Activated T-cell treated with anti-CD3 and anti-CD28 coated beads, Interleukin-2, amount 50 U/mL, for 1 hour (primary cell): ENCODE data around the gene SQOR.

ENCODE experiments used
- DNase-seq: peaks from one replicate; pipeline ENCODE4 v3.0.0-alpha.2; 2020

The SQOR gene

DNA sequence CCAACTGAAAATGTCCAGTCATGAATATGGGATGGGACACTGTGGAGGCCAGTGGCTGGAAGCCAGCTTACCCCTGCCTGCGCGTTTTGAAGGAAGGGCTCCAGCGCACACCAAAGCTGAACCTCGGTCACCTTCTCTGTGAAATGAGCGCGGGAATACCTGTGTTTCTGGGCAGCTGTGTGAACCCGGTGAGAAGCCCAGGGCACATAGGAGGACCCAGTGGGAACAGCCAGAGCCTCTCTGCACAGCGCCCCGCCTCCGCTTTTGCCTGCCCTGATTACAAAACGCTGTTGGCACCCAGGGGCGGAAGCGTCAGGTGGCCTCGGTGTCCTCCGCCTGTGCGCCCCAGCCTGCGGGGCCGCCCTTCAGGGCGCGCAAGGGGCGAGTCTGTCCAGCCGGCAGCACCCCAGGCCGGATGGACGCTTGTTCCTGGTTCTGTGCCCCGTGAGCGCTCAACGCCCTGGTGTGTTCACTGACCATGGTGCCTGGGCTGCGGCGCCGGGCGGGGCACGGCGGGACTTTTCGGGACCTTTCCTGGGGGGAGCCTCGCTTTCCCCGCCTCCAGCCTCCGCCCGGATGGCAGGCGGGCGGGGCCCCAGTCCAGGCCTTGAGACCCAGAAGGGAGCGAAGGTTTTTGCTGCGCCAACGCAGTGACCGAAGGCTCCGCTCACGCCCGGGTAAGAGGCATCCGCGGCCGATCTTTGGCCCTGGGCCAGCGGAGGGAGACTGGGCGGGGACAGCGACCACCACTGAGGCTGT lies at the start of gene SQOR:
Gene SQOR (plus strand): TSS at position 598 of the 759 bp plus-strand sequence. CDS start 23,895 bp downstream, outside the sequence.
- DNase-seq = peak; percentile 69

DNA sequence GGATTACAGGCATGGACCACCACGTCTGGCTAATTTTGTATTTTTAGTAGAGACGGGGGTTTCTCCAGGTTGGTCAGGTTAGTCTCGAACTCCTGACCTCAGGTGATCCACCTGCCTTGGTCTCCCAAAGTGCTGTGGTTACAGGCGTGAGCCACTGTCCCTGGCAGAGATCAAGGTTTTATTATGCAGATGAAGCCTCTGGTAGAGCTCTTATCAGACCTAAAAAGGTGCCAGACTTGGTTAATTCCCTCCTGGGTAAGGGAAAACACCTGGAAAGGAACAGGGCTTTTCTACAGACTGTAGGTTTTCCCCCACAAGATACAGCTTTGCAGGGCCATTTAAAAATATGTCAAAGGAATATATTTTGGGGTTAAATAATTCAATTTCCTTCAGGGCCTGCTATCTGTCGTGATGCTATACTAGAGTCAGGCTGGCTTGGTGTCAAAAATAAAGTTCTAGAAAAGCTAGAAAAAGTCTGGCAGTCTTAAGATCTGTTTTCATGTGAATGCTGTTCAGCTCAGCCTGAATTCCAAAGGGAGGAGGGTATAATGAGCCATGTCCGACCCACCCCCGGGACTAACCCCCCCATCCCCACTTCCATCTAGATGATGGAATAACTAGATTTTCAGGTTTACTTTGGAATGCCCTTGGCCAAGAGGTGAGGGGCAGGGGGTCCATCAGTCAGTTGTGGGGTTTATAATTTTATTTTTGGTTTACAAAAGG lies 49.6 kb upstream of the SQOR start:
- DNase-seq = no peak

DNA sequence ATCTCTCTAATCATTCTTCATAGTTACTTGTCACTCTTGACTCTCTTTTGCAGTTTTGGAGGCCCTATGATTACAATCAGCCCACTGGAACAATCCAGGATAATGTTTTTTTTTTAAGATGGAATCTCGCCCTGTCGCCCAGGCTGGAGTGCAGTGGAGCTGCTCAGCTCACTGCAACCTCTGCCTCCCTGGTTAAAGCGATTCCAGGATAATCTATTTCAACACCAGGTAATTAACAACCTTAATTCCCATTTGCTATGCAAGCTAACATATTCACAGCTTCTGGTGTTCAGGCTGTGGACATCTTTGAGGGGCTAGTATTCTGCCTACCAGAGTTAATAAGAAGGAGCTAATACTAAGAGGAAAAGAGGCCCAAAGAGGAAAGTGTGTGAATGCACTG lies 48.7 kb upstream of the SQOR start:
- no peak for DNase-seq

DNA sequence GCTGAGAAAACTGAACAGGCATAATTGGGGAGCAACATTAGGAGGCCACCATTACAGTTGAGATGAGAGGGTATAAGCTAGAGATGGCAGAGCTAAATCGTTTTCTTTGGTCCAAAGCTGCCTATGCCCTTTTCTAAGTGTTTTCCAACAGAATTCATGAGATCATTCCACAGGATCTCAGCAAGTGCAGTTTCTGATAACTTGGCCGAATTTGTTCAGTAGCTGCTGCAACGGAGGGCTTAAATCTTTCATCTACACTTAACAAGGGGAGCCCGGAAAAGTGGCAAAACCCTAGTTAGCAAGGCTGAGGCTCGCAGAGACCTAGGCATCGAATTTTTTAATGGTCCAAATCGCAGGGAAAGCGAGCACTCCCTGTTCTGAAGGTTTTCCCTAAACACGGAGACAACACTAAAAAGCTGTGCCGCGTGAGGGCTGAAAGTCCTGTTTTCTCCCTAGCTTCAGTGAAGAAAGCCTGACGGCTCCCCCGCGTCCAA lies 48.2 kb upstream of the SQOR start:
- no peak for DNase-seq

DNA sequence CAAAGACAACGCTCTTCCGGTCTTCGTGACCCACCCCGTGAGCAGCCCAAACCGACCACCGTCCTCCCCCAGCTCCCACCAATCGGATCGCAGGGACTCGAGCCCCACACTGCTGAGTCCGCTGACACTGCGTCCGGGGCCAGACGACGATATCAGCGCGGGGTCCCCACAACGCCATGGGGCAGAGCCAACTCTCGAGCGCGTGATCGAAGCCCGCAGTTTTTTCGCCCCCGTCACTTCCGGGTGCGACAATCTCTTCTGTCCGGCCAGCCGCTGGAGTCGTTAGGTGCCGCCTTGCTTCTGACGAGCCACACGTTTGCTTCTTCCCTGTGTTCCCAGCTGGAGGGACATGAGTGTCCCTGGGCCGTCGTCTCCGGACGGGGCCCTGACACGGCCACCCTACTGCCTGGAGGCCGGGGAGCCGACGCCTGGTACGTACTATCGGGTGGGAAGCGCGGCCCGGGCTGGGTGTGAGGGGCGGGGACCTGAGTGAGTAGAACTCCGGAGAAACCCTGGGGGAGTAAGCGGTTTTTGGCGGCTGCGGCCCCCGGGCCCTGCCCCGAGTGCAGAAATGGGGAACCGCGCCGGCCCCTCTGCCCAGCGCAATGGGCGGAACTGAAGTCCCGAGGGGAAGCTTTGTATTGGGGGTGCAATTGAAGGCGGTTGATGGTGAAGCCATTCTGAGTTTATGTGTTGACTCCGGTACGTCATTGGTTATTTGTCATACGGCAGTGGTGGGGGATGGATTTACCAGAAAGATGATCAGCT lies 47.5 kb upstream of the SQOR start, which contains the start of gene BLOC1S6:
Gene BLOC1S6 (plus strand): TSS at position 285 of the 768 bp plus-strand sequence. CDS start 65 bp downstream, at position 350.
- DNase-seq = peak; percentile 91

DNA sequence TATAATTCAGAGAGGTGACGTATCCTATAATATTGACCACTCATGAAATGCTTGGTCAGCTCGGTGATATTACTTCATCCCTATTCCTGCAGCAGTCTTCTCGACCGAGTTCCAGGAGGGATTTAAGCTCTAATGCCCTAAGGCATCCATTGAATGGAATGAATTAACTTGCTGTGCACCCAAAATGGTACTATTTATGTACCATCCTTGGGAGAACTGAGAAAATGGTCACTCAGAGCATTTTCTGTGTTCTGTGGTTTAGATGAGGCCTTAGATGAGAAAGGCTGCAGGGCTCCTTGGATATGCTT lies 47.0 kb upstream of the SQOR start:
- DNase-seq = no peak

DNA sequence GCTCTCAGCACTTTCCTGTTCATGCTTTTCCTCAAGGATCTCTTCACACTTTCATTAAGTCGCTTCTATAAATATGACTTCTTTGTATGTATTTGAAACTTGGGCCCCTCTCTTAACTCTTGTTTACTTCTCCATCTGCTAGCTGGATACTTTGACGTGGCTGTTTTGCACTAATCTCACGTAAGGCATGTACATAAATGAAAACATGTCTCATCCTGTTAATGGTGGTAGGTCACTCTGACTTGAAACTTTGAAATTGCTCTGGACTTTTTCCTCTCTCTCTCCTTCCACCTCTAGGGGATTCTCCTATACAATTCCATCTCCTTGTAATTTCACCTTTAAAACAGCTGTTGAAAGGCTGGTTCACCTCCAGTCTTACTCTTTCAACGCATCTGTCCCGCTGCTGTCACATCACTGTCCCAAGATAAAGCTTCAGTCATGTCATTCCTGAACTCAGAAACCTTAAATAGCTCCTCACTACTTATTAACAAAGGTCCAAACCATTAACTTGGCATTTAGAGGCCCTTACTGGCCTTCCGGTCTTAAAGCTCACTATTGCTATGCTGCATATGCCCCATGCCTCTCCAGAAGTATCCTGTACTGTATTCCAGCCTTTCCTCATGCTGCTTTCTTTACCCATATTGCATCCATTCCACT lies 46.5 kb upstream of the SQOR start:
- no peak for DNase-seq

DNA sequence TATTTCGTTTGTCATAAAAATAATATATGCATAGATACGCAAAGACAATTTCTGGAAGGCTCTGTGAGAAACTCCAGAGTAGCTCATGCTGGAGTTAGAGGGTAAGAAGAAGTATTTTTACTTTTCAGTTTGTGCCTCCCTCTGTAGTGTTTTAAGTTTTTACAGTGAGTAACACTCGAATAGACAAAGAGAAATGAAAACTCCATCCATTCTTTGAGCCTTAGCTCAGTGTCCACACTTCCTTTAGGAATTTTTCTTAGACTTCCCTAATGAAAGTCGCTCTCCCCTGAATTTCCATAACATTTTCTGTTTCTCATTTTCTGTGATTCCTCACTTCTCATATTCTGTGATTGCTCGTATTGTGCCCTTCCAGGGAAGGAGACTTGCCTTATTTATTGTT lies 45.6 kb upstream of the SQOR start:
- DNase-seq = no peak

DNA sequence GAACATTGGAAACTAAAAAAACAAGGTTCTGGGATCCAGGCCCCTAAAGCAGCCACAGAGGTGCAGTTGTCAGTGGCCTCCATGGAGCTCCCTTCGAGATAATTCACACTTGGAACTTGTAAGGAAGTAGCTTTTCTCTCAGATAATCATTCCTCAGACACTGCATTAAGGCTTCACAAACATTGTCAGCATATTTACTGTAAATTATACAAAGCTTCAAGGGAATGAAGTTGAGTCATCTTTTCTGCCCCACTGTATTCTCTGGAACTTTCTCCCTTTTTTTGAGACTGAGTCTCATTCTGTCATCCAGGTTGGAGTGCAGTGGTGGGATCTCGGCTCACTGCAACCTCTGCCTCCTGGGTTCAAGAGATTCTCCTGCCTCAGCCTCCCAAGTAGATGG lies 40.5 kb upstream of the SQOR start:
- no peak for DNase-seq

DNA sequence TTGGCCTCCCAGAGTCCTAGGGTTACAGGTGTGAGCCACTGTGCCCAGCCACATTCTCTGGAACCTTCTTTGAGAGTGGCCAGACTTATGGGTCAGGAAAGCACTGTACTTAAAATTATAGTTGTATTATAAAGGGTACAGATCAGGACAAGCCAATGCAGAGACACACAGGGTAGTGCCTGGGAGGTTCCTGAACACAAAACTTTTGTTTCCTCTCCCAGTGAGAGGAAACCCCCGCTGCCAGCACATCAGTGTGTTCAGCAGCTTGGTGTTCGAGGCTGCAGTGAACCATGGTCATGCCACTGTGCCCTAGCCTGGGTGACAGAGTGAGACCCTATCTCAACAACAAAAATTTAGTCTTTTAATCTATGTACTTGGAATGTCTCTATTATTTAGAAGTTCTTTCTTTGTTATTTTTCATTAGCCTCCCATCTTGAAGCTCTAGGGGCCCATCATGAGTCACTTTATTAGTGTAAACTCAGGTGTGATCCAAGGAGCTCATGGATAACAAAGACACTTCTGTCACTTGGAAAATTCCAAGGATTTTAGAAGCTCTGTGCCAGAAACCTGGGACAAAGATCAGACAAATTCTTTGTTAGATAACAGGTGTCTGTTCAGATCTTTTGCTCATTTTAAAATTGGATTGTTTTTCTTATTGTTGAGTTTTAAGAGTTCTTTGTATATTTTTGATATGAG lies 39.8 kb upstream of the SQOR start:
- no peak for DNase-seq

DNA sequence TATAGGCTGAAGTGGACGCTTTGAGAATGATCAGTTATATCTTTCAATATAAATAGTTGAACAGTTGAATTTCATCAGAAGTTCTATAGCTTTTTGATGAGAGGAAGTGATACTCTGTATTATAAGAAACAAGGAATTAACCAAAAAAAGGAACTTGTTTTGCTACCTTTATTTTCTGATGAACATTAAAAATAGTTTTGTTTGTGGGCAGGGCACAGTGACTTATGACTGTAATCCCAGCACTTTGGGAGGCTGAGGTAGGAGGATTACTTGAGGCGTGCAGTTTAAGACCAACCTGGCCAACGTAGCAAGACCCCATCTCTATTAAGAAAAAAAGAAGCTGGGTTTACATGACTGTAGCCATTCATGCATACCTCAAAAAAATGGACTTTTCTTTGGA lies 30.9 kb upstream of the SQOR start:
- no peak for DNase-seq

DNA sequence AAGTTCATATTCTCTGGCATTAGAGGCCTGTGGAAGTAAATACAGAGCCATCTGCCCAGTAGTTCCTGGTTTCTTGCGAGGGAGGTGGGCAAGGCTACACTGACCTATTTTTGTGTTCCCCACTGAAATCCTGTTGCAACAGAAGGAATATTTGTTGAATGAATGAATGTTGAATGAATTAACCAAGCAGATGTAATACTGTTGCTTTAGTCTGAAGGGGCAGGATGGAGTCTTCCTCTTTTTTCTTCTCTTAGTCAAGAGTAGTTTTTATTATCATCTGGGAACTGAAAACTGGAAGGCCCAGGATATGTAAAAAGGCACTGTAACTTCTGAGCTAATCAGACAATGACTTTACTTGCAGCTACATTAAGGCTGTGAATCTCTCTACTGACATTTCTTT lies 30.5 kb upstream of the SQOR start:
- no peak for DNase-seq

DNA sequence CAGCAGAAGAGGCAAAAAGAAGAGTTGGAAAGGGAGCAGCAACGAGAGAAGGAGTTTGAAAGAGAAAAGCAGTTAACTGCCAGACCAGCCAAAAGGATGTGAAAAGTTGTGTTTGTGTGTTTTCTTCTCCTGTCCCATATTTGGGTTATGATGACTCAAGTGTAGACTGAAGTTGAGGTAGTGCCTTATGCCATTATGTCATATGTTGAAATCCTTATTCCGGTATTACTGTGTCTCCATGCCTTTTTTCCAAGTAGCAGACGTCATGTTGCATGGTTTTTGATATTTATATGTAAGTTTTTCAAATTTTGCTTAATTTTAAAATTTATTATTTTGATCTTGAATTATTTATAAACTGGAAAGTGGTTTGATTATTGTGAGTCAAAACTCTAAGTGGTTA lies 28.4 kb upstream of the SQOR start:
- no peak for DNase-seq

DNA sequence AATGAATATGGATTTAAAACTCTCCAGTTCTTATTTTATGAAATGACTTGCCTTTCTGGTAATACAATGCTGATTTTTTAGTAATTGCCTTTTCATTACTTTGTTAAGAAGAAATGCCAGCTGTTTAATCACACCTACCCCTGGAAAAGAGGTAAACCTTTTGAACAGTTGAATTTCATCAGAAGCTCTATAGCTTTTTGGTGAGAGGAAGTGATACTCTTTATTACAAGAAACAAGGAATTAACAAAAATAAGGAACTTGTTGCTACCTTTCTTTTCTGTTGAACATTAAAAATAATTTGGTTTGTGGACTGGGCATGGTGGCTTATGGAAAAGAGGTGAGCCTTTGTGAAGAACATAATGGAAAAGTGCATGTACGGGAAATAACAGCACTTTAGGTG lies 28.0 kb upstream of the SQOR start:
- DNase-seq = no peak

DNA sequence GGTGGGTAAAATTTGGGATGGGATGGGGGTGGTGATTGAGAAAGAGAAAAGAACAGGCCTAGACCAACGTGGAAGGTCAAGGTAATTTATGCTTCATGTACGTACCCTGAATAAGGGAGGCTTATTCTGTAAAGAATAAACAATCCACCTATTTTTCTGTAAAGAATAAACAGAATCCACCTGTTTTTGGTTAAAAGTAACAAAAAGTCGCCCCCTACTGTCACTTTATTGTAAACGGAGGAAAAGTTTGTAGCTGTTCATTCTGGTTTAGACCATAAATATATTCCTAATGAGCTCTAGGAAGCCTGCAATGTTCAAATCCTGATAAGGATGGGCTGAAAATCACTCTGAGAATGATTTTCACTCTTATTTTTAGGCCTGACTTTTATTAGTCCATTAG lies 23.5 kb upstream of the SQOR start:
- no peak for DNase-seq

DNA sequence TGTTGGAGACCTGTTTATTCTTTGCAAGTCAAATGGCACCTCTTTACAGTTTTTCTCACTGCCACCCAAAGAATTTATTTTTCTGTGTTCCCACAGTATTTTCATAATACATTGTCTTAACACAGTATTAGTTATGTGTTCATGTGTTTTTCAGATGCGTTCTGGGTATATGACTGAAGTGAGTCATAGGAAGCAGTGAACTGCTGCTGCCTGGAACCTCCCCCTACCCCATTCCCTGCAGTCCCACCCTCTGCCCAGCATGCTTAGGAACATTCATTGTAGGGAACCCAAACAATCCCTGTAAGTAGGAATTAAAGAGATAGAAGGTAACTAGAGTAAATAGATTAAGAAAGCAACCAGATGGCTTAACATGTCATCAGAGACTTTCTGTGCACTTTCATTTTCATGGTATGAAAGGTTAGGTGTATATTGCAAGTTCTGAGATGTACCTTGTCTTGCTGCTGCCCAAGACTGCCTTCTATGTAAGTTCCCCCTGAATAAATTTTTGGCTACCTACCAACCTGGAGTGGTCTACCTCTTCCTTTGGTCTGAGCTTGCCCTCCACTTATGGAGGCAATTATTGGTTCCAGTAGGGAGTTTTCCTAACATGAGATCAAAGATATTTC lies 21.9 kb upstream of the SQOR start:
- DNase-seq = no peak

DNA sequence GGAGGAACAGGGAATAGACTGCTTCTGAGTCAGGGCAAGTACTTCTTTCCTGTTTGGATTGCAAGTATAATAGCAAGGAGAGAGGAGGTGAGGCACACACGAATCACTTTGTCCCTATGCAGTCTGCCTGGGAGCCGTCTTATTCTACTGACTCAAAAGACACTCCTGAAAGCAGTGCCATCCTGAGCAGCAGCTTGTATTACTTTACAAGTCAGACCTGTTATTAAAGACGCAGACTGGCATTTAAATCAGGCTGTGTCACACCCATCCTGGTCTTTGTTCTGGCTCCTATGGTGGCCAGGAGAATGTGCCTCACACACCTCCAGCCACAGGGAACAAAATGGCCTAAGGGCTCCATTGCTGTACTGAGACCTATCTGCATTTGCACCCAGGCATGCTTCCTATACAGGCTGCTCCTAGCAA lies 17.9 kb upstream of the SQOR start:
- no peak for DNase-seq

DNA sequence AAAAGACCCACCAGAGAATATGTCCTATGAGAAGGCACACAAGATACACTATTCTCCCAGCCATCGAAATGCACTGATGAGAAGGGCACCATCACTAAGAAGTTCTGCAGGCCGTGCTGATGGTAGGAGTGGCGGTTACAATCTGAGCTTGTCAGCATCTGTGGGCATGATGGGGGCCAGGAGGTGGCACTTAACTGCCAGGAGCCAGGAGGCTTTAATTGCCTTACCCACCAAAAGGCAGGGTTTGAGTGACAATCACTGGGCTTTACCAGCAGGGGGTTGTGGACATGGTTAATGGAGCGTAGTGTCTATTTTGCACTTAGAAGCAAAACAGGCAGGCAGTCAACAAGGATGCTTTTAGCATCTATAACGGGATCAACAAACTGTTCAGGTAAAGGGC lies 16.0 kb upstream of the SQOR start:
- DNase-seq = no peak

DNA sequence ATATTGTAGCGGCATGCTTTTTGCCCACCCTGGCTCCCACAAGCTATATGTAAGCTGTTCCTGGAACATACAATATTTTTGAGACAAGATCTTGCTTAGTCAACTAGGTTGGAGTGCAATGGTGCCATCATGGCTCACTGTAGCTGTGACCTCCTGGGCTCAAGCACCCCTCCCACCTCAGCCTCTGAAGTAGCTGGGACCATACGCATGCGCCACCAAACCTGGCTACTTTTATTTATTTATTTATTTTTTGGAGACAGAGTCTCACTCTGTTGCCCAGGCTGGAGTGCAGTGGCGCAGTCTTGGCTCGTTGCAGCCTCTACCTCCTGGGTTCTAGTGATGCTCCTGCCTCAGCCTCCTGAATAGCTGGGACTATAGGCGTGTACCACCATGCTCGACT lies 6.7 kb upstream of the SQOR start:
- DNase-seq = no peak

DNA sequence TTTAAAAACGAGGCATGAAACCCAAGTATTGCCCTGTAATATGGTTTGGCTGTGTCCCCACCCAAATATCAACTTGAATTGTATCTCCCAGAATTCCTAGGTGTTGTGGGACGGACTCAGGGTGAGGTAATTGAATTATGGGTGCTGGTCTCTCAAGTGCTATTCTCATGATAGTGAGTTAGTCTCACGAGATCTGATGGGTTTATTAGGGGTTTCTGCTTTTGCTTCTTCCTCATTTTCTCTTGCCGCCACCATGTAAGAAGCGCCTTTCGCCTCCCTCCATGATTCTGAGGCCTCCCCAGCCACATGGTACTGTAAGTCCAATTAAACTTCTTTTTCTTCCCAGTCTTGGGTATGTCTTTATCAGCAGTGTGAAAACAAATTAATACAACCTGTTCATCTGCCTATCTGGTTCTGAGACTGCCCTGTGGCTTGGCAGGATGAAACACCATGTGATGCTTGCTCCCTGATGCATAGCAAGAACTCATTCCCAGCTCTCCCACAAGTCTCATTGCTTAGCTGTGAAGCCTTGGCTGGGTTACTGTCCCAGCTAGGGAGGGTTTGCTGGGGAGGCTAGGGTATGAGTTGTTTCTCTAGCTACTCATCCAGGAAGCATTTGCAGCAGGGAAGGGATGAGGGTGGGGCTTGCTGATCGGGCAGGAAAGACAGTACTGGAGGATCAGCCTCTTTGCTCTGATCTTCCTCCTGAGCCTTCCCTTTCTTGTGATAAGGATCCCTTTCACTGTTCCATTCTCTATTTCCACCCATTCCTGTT lies 3.7 kb upstream of the SQOR start:
- DNase-seq = no peak

DNA sequence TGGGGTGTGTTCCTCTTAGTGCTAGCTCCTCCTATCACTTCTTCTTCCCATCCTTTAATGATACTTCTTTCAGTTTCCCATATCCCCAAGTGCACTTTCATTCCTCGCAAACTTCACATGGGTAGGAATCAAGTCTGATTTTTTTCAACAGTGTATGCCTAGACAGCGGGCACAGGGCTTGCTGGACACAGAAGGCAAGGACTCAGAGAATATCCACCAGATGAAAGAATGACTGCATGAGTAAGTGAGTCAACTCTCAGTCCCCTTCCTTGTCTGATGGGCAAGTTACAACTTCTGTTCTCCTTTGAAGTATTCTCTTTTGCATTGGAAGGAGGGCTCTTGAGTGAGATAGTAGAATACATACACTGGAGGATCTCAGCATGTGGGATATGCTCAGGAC lies 3.1 kb upstream of the SQOR start:
- DNase-seq = no peak
